ENCODE results near the gene DUSP11. TPM values are rescaled to one million over a fixed set of nuclear protein-coding genes. Genes with fewer than 3 reads are reported as not detected.

The DUSP11 gene
- total RNA-seq, 3 donors from 2014 or later: 18.5 to 22.5 (median 21.0) TPM

DNA sequence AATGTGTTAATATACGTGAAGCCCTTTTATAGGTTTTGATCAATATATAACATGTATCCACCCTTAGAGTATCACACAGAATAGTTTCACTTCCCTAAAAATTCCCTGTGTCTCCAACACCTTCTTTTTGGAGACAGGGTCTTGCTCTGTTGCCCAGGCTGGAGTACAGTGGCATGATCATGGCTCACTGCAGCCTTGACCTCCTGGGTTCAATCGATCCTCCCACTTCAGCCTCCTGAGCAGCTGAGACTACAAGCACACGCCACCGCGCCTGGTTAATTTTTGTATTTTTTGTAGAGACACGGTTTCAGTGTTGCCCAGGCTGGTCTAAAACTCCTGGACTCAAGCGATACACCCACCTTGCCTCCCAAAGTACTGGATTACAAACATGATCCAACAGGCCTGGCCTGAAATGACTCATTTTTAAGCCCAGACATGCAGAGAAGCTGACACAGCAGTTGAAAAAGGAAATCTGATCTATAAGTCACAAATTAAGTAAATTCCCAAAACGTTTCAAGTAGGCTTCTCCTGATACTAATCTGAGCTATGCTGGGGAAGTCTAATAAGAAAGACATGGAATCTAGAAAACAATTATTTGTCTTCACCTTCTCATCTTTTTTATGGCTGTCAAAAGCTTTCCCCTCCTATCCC, 2.9 kb downstream of the DUSP11 start:
- Histone ChIP-seq H3K36me3 (ENCODE audit: low read depth) (no peaks in the 10 kb centered on the region), H3K4me1 (ENCODE audit: low read depth) (peaks cover 9% of the 10 kb centered on the region), H3K4me3 (no peak overlapping the region), H3K9me3 (no peaks in the 10 kb centered on the region)
- TF ChIP-seq, protein P1, sequence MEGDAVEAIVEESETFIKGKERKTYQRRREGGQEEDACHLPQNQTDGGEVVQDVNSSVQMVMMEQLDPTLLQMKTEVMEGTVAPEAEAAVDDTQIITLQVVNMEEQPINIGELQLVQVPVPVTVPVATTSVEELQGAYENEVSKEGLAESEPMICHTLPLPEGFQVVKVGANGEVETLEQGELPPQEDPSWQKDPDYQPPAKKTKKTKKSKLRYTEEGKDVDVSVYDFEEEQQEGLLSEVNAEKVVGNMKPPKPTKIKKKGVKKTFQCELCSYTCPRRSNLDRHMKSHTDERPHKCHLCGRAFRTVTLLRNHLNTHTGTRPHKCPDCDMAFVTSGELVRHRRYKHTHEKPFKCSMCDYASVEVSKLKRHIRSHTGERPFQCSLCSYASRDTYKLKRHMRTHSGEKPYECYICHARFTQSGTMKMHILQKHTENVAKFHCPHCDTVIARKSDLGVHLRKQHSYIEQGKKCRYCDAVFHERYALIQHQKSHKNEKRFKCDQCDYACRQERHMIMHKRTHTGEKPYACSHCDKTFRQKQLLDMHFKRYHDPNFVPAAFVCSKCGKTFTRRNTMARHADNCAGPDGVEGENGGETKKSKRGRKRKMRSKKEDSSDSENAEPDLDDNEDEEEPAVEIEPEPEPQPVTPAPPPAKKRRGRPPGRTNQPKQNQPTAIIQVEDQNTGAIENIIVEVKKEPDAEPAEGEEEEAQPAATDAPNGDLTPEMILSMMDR (IDR thresholded peaks at IDR 0.05): no peak
- ATAC-seq (no peak), DNase-seq (no peak)
- intact Hi-C loops (cut with DNase I, micrococcal nuclease): no loop called here

DNA sequence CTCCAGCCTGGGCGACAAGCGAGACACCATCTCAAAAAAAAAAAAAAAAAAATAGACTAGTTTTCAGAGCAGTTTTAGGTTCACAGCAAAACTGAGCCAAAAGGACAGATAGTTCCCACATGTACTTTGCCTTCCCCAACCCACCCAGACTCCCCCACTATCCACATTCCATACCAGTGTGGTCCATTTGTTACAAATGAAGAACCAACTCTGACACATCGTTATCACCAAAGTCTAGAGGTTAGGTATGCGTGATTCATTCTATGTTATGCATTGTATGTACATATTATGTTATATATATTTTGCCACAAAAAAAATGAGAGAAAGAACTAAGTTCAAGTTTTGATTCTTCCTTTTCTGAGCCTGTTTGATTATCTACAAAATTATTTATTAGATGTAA, 3.5 kb downstream of the DUSP11 start:
- Histone ChIP-seq H3K4me1 (ENCODE audit: low read depth) (peaks cover 9% of the 10 kb centered on the region), H3K4me3 (no peak overlapping the region), H3K36me3 (ENCODE audit: low read depth) (no peaks in the 10 kb centered on the region), H3K9me3 (no peaks in the 10 kb centered on the region)
- ATAC-seq (no peak), DNase-seq (no peak)
- TF ChIP-seq, protein P1 (IDR thresholded peaks at IDR 0.05): no peak
- intact Hi-C loops (cut with DNase I, micrococcal nuclease): no loop called here

DNA sequence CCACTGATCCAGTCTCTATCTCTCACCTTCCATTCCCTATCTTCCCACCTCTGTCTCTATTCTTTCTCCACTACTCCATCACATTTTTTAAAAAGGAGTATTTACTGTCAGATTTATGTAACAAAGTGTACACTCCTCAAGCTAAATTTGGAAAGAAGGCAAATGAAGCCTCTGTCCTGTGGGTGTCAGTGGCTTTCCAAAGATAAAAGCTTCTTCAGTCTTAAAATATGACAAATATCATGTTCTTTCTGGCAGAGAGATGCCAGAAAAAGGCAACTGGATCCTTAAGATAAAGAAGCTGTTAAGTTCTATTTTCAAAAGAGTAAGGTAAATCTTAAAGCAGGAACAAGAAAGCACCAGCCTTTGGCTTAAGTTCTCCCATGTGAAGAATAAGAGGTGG, 7.1 kb downstream of the DUSP11 start:
- H3K4me3 ChIP-seq: no peak overlapping the region
- no peaks in the 10 kb centered on the region for H3K9me3 ChIP-seq
- DNase-seq (no peak), ATAC-seq (no peak)
- H3K36me3 ChIP-seq (ENCODE audit: low read depth): no peaks in the 10 kb centered on the region
- TF ChIP-seq, protein P1 (IDR thresholded peaks at IDR 0.05): no peak
- intact Hi-C loops (cut with DNase I, micrococcal nuclease): no loop called here
- H3K4me1 ChIP-seq (ENCODE audit: low read depth): no peaks in the 10 kb centered on the region

DNA sequence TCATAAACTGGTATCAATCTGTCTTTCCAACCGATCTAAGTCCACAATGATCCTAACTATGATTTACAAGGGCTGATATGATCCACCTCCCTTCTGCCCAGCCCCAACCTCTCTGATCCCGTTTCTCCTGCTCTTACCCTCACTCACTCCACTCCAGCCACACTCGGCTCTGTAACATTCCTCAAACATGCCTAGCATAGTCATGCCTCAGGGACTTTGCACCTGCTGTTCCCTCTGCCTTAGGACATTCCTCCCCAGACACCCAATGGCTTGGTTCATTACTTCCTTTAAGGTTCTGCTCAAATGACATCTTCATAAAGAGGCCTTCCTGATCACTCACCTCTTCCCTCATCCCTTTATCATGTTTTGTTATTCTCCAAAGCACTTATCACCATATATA, 9.2 kb downstream of the DUSP11 start:
- Histone ChIP-seq H3K4me1 (ENCODE audit: low read depth) (no peaks in the 10 kb centered on the region), H3K4me3 (no peak overlapping the region), H3K9me3 (no peaks in the 10 kb centered on the region), H3K36me3 (ENCODE audit: low read depth) (no peaks in the 10 kb centered on the region)
- TF ChIP-seq, protein P1 (IDR thresholded peaks at IDR 0.05): no peak
- intact Hi-C loops (cut with DNase I, micrococcal nuclease): no loop called here
- no peak for DNase-seq
- no peak for ATAC-seq

DNA sequence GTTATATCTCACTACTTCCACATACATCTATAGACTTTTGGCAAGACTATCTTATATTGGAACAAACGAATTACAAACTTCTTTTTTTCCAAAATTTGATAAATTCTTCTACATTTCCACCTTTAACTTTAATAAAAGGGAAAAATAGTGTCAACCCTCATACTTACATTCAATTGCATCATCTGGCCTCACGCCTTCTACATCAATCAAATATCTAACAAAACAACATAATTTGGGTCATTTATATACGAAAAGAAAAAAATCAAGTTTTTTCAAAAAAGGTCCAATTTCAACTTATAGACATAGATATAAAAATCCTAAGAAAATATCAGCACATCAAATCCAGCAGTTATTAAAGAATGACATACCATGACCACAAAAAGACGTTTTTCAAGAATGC, 12.9 kb downstream of the DUSP11 start:
- Histone ChIP-seq H3K36me3 (ENCODE audit: low read depth) (no peaks in the 10 kb centered on the region), H3K9me3 (no peaks in the 10 kb centered on the region), H3K4me3 (no peak overlapping the region), H3K4me1 (ENCODE audit: low read depth) (no peaks in the 10 kb centered on the region)
- DNase-seq (no peak), ATAC-seq (no peak)
- intact Hi-C loops (cut with DNase I, micrococcal nuclease): no loop called here
- TF ChIP-seq, protein P1 (IDR thresholded peaks at IDR 0.05): no peak

DNA sequence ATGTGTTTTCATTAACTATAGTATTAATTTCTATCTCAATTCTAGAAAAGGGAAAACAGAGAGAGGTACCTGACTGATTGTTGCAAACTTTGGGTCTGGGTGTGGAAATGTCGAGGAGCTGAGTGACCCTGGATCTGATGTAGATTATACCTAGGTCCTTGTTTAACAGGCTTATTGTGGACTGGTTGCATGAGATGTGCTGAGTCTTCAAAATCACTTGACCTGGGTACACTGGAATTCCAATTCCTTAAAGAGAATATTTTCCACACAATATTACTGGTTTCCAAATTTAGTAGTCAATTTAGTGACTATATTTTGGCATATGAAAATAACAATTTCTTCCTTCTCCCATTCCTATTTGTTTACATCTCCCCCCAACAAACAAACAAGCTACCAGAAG, 13.6 kb downstream of the DUSP11 start:
- no peak for ATAC-seq

More for the DNA sequence above, 13.6 kb downstream of the DUSP11 start:
- no peaks in the 10 kb centered on the region for H3K36me3 ChIP-seq (ENCODE audit: low read depth)
- no peak for DNase-seq
- H3K9me3 ChIP-seq: no peaks in the 10 kb centered on the region
- no peaks in the 10 kb centered on the region for H3K4me1 ChIP-seq (ENCODE audit: low read depth)
- TF ChIP-seq, protein P1 (IDR thresholded peaks at IDR 0.05): no peak
- H3K4me3 ChIP-seq: no peak overlapping the region
- intact Hi-C loops (cut with DNase I, micrococcal nuclease): no loop called here

Measured in mucosa of descending colon (tissue), 3 donors.